Loucy (cell line): ENCODE results near the gene MN1.

Experiments used
- EZH2phosphoT487 ChIP-seq: fragments of 200-600 bp; IDR thresholded peaks from 2 replicates; pipeline ENCODE4 v1.6.1; 2018; ENCODE audit warnings: antibody characterized with exemption, mild to moderate bottlenecking, moderate library complexity, borderline replicate concordance
- TF ChIP-seq, protein P1 (sequence below): fragments of 200-600 bp; sonication (generic); conservative IDR thresholded peaks from 2 replicates; pipeline ENCODE4 v1.5.1; 2014; ENCODE audit warnings: mild to moderate bottlenecking, antibody characterized with exemption, low read length

DNA sequence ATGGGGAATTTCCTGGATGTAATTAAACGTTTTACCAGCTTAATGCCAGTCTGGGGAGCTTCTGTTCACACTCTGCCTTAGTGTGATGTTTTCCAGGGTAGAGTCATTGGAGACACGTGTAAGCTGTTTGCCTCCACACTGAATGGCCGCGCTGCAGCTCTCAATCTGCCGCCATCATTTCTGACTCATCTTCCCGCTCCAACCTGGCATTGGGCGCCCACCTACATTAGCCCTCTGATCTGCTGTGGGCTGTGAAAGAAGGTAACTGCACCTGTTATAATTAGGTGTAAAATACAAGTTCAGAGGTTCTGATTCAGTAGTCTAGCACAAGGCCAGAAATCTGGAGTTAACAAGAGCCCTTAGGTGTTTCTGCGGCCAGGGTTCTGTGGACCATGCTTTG lies 54.6 kb downstream of the MN1 start:
- TF ChIP-seq, protein P1, sequence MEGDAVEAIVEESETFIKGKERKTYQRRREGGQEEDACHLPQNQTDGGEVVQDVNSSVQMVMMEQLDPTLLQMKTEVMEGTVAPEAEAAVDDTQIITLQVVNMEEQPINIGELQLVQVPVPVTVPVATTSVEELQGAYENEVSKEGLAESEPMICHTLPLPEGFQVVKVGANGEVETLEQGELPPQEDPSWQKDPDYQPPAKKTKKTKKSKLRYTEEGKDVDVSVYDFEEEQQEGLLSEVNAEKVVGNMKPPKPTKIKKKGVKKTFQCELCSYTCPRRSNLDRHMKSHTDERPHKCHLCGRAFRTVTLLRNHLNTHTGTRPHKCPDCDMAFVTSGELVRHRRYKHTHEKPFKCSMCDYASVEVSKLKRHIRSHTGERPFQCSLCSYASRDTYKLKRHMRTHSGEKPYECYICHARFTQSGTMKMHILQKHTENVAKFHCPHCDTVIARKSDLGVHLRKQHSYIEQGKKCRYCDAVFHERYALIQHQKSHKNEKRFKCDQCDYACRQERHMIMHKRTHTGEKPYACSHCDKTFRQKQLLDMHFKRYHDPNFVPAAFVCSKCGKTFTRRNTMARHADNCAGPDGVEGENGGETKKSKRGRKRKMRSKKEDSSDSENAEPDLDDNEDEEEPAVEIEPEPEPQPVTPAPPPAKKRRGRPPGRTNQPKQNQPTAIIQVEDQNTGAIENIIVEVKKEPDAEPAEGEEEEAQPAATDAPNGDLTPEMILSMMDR, result no peak
- TF ChIP-seq EZH2phosphoT487, result no peak
